Measurements from ENCODE around the gene PIGBOS1.
"Not testable (repeated sequence)": the region's sequence is repeated elsewhere in the genome, so short reads cannot be mapped to it uniquely, and the experiment has no call there.

The PIGBOS1 gene, protein sequence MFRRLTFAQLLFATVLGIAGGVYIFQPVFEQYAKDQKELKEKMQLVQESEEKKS

DNA sequence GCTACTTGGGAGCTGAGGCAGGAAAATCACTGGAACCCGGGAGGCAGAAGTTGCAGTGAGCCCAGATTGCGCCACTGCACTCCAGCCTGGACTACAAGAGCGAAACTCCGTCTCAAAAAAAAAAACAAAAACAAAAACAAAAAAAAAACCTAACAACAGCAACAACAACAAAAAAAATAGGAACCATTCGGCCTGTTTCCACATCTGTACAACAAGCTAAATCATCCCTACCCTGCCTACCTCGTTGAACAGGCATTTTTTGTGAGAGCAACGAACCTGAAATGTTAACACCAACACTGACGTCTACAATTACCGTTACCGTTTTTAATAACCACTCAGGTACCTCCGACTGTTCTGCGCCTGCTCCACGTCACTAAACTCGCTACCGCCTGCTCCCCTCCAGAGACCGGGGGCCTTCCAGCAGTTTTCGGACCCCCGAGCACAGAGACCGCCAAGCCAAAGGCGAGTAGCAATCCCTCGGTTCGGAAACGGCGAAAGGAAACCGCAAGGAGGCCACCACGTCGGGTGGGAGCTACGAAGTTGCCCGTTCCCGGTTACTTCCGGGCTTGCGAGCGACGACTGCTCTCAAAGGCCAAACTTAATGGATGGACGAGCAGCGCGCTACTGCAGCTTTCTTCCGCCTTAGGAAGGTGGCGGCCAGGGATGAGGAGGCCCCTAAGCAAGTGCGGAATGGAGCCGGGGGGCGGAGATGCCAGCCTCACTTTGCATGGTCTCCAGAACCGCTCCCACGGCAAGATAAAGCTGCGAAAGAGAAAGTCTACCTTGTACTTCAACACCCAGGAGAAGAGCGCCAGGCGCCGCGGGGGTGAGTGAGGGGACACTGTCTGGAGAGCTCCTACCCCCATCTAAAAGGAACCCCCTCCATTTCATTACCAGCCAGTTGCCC lies at the start of gene PIGBOS1, which contains the start of gene PIGB:
TSS of gene PIGBOS1 (minus strand) at position 536 of the 907 bp plus-strand sequence. CDS start 1,331 bp downstream, outside the sequence.
TSS of gene PIGB (plus strand) at position 635 of the 907 bp plus-strand sequence. CDS start at position 664, 29 bp downstream.
- peak; percentile 91 to 92 (median 92) for DNase-seq

DNA sequence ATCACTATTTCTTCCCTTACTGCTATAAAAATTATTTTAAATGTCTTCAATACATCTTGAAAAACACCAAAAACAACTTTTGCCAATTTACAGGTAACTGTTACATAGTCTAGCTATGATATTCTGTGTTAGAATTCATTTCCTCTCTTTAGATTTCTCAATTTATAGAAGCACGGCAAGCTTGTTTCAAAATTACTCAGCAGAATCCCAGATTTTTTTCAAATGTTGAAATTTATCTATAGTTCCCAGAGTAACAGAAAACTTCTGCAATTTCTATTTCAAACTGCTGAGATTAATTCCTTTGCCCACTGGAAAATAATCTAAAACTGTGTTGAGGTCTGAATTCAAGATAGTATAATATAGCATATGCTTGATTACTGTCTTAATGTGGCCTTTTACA lies 48.1 kb upstream of the PIGBOS1 start:
- DNase-seq: peak; percentile 4 to 42 (median 31)

DNA sequence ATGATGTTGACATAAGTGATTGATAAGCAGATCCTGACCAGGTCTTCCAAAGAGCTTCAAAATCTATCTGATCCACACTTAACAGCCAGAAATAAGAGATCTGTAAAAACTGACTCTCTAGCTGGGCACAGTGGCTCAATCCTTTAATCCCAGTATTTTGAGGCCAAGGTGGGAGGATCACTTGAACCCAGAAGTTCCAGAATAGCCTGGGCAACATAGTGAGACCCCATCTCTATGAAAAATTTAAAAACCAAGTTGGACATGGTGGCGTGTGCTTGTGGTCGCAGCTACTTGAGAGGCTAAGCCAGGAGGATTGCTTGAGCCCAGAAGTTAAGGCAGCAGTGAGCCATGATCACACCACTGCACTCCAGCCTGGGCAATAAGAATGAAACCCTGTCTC lies 43.7 kb upstream of the PIGBOS1 start:
- no peak for DNase-seq

DNA sequence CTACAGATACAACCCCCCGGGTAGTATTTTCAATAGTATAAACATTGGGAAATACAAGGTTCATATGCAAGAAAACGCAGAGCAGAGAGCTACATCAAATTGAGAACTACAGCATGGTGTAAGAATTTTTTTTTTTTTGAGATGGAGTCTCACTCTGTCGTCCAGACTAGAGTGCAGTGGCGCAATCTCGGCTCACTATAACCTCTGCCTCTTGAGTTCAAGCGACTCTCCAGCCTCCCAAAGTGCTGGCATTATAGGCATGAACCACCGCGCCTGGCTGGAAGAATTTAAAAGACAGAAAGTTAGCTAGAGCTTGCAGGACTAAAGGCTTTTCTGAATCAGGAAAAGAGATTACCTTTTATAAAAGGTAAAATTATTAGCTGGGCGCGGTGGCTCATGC lies 42.1 kb upstream of the PIGBOS1 start:
- no peak for DNase-seq

DNA sequence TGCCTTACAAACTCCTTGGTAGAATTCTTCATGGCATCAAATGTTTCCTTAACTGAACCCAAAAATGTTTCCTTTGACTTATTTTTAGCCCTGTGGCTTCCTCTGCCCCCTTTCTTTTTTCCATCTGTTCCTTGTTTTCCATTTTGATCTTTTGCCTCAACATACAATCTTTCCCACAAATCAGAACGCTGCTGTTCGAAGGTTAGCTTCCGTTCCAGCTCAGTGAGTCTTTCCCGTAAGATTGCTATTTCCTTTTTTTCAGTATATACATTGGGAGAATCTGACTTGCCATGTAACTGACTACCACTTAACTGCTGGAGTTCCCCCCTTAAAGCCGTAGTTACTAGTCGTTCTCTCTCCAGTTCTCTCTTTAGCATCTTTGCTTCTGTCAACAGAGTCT lies 41.3 kb upstream of the PIGBOS1 start:
- DNase-seq: peak; percentile 9 to 36 (median 14)

DNA sequence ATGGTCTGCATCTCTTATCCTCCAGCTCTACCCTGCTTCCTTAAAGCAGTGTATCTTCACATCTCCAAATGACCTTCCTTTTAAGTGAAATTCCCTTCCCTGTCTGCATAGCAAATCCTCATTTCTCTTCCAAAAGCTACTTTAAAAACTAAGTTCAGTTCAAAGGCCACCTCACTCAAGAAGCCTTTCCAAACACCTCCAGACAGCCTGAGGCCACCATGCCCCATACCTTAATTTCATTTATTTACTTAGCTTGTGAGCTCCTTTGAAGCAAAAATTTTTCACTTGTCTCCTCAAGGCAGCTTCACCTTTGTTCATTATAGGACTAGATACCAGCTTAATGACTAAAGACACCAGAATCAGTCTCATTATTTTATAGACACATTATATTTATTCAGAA lies 39.5 kb upstream of the PIGBOS1 start:
- DNase-seq: no peak

DNA sequence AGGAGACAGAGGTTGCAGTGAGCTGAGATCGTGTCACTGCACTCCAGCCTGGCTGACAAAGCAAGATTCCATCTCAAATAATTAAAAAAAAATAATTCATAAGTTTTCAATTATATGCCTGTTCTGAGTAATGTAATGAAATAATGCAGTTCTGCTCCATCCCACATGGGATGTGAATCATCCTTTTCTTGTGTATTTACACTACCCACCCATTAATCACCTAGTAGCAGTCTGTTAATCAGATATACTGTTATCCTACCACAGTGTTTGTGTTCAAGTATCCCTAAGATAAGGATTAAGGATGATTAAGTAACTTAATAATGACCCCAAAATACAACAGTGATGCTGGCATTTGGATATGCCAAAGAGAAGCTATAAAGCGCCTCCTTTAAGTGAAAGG lies 38.9 kb upstream of the PIGBOS1 start:
- DNase-seq: no peak

DNA sequence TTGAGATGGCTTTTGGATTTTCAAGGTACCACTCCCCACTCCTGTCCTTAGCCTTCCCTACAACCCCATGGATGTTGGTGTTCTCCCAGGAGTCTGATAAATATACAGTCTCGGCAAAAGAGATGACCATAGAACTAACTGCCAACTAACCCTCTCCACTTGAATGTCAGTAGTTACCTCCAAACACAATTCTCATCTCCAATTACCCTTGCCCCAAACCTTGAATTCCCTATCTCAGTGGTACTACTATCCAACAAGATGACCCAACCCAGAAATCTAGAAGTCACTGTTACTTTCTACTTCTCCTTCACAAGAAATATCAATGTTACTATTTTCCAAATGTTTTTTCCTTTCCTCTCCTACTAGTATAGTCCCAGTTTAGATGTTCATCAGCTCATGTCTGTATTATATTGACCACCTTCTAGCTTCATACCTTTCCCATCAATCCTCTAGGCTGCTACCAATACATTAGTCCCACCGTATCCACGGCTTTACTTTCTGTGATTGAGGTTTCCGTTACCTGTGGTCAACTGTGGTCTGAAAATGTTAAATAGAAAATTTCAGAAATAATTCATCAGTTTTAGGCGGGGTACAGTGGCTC lies 38.2 kb upstream of the PIGBOS1 start:
- DNase-seq: no peak

DNA sequence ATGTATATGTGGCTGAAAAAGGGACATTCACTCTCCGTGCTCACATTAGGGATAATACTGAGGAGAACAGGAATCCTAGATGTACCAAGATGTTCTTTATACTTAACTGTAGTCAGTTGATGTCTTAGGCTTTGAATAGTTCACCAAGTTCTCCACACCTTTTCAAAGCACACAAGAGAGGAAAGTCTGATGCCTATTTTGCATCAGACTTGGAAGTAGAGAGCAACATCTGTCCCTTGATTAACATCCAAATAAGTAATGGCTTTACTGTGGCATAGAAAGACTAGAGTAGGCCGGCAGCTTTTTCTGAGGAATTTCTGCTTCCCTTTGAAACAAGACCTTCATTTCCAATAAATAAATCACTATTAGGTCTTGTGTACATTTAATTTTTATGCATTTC lies 34.1 kb upstream of the PIGBOS1 start:
- DNase-seq: no peak

DNA sequence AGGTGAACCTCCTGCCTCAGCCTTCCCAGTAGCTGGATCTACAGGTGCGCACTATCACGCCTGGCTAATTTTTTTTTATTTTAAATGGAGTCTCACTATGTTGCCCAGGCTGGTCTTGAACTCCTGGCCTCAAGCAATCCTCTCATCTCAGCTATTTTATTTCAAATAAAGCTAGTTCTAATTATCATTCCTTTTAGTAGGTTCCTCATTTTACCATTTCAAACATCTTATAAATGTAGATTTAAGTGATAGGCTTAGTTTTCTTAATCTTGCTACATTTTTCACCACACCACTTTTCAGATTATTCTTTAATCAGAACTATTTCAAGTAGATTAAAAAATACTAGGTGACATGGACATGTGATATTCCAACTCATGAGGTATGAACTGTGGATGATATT lies 30.4 kb upstream of the PIGBOS1 start:
- no peak for DNase-seq

DNA sequence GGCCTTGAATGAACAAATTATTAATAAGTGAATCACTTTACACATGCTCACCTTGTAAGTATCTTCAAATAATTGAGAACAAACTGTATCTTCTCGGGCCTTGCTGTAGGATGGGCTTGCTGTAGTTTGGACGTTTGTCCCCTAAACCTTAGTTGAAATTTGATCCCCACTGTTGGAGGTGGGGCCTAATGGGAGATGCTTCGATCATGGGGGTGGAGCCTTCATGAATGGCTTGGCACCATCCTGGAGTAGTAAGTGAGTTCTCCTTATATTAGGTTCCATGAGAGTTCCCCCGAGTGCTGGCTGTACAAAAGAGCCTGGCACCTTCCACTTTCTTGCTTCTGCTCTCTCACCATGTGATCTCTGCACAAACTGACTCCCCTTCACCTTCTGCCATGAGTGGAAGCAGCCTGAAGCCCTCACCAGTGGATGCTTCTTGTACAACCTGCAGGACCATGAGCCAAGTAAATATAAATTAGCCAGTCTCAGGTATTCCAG lies 29.4 kb upstream of the PIGBOS1 start:
- no peak for DNase-seq

DNA sequence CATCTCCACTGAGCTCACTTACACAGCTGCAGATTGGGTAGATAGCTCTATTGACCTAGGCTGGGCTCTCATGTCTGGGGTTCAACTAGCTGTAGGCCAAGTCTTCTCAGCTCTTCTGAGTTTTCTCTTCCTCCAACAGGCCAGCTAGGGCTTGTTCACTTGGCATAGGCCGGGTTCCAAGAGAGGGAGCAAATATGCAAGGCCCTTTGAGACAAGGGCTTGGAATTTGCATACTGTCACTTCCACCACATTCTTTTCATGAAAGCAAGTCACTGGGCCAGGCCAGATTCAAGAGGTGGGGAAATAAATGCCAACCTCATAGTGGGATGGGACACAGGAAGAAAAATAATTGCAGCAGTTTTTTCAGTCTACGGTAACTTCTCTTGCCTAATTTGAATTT lies 25.3 kb upstream of the PIGBOS1 start:
- no peak for DNase-seq

DNA sequence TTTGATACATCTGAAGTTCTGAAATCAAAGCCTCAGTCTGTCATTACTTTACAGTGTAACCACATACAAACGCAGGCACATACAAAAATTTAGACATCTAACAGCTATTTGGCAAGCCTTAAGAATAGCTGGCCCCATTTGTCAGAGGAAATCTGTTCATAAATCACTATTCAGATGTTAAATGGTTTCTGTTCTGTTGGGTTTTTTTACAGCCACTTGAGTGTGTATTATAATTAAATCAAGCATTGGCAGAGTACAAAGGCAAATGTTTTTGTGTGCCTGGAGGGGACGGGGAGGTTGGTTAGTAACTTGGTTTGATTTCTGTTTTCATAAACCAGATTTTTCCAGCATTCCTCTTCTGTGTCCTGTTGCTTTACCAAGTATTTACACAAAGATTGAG lies 24.2 kb upstream of the PIGBOS1 start:
- DNase-seq: no peak

DNA sequence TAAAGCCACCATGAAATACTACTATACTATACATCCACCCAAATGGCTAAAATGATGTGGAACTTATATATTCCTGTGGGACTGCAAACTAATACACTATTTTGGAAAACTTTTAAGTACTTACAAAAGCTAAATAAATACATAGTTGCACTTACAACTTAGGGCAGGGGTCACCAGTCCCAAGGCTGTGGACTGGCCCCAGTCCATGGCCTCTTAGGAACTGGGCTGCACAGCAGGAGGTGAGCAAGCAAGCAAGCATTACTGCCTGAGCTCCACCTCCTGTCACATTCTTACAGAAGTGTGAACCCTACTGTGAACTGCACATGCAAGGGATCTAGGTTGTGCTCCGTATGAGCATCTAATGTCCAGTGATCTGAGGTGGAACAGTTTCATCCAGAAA lies 18.2 kb upstream of the PIGBOS1 start:
- no peak for DNase-seq

DNA sequence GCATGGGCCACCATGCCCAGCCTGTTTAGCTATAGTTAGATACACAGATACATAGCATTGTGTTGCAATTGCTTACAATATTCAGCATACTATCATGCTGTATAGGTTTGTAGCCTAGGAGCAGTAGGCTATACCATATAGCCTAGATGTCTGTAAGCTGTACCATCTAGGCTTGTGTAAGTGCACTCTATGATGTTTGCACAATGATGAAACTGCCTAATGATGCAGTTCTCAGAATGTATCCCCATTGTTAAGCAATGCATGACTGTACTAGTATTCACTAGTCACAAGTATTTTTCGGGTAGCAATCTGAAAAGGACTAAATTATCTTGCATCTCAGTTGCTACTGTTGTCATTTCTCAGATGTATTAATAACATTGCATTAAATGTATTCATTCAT lies 16.1 kb upstream of the PIGBOS1 start:
- DNase-seq: peak in 1 of 3 donors; percentile 10

DNA sequence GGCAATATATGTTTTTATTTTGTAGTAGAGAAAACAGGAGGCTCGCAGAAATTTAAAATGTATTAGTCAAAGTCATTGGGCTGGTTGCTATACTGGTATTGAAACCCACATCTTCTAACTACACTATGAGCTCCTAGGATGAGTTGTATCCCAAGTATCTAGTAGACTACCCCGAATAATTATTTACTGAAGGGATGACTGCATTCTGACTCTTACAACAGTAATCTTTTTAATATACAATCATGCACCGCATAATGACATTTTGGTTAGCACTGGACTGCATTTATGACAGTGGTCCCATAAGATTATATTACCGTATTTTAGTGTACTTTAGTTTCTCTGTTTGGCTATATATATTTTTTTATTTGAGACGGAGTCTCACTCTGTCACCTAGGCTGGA lies 15.4 kb upstream of the PIGBOS1 start:
- DNase-seq: no peak

DNA sequence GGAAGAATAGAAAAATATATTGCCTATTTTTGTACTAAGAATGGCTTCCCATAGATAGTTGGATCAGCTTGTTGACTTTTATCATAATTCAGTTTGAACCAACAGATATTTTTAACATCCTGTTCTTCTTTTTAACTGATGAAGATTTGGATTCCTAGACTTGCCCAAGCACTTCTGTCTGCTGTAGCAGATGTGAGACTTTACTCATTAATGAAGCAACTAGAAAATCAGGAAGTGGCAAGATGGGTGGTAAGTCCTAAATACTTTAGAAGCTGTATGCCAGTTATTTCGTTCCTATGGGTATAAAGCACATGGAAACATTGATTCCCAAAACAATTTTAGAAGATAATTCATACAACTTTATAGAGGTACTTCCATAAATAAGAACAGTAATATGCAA lies 8.5 kb upstream of the PIGBOS1 start:
- DNase-seq: peak; percentile 18 to 50 (median 40)

DNA sequence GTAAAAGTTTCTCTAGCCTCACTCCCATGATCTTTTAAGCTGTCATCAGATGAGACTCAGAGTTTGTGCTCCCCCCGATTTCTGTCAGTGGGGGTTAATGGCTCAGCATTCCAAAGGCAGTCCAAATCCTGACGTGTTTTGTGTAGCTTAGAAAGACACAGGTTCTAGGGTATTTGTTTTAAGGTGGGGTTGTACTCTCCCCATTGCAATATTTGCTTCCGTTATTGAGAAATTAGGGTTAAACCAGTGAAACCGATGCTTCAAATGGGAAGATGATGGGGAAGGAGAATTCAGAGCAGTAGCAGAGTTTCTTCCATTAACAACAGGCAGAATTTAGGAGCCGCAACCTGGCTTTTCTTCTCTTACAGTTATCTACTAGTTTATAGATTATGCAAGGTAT lies 3.5 kb upstream of the PIGBOS1 start:
- peak in 2 of 3 donors; percentile 28 to 30 for DNase-seq

DNA sequence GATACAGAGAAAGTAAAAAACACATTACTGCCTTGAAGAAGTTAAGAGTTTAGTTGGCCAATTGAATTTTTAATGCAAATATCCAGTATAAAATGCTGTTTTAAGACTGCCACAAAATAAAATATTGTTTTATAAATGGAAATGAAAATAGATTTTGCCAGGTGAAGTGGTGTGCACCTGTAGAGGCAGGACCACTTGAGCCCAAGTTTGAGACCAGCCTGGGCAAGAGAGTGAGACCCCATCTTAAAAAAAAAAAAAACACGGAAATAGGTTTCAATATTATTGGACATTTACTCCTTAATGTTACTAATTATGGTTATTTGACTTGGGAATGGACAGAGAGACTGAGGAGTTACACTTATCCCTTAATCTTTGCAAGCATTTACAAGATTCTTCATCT lies 2.0 kb upstream of the PIGBOS1 start:
- no peak for DNase-seq

DNA sequence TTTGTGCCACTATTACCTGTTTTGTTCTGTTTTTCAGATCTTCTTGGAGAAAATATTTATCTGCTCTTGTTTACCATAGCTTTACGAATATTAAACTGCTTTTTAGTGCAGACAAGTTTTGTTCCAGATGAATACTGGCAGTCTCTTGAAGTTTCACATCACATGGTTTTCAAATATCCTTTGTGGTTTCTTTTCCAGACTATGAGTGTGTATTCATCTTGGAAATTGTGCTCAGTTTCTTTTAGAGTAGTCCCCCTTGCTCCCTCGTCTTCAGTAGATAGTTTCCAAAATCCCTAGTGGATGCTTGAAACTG lies 1.3 kb upstream of the PIGBOS1 start:
- no peak for DNase-seq

DNA sequence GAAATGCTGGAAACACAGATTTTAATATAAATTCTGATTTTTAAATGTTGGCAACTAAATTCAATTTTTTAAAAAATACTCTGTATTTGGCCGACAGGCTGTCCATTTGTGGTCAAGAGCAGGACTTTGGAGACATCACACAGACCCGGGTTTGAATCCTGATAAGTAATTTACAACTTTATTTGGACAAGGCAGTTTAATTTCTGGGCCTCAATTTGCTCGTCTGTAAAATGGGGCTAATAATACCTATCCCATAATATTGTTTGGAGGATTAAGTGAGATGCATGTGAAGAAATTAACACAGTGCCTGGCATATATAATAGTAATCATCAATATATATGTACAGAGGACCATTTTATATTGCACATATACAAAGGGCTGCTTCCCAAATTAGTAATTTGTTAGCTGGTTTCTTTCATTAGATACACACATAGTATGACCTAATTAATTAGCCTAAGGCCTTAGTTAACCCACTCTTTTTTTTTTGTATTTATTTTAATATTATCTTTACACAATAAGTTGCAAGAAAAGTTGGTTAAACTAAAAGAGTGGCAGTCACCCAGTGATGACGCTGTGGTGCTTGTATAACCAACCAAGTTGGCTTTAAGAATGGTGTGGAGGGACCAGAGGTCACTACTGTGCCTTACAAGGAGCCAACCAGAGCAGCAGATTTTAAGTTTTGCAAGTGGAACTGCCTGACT lies 764 bp upstream of the PIGBOS1 start:
- DNase-seq: peak; percentile 15 to 43 (median 40)

DNA sequence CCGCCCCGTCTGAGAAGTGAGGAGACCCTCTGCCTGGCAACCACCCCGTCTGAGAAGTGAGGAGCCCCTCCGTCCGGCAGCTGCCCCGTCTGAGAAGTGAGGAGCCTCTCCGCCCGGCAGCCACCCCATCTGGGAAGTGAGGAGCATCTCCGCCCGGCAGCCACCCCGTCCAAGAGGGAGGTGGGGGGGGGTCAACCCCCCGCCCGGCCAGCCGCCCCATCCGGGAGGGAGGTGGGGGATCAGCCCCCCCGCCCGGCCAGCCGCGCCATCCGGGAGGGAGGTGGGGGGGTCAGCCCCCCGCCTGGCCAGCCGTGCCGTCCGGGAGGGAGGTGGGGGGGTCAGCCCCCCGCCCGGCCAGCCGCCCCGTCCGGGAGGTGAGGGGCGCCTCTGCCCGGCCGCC lies 16.1 kb downstream of the PIGBOS1 start:
- not testable (repeated sequence) for DNase-seq

DNA sequence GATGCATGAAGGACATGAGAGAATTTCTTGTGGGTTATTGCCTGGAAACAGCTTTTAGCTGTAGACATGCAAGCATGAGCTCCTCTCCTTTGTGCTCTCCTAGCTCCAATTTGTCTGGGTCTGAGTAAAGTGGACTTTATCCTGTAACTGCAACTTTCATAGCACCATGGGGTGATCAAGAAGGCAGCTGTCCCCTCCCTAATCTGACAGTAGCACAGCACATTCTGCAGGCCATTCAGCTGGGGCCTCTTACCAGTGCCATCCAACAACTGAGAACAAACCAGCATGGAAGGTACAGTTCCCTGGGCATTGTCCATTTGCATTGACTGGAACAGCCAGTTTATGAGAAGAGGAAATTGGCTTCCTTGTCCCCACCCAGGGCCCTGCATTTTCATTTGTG lies 21.6 kb downstream of the PIGBOS1 start:
- no peak for DNase-seq

Data from suppressor macrophage treated with lipopolysaccharide for 1 hour (primary cell).